ENCODE results near the gene PAFAH1B2.

Gene PAFAH1B2

GRCh38 chr11:117170210-117170609, 26.1 kb downstream of the PAFAH1B2 start:
- no peak for DNase-seq (ENCODE audit: low read depth, low spot score)
- no peaks in the 10 kb centered on the region for H3K27me3 ChIP-seq (ENCODE audit: insufficient read depth, insufficient read length)
- no peaks in the 10 kb centered on the region for H3K9me3 ChIP-seq (ENCODE audit: insufficient read depth, low read length)
- TF ChIP-seq ZNF274 (IDR thresholded peaks at IDR 0.05; ENCODE audit: low read depth, low read length) = no peak
- TF ChIP-seq SUZ12 (IDR thresholded peaks at IDR 0.05; ENCODE audit: extremely low read depth, insufficient read depth, insufficient read length) = no peak
- no peak for TF ChIP-seq YY1 (IDR thresholded peaks at IDR 0.05; ENCODE audit: insufficient read depth, insufficient read length)
- H3K4me3 ChIP-seq (ENCODE audit: insufficient read length, low read depth) = no peak overlapping the region
- no peak overlapping the region for H3K9ac ChIP-seq (ENCODE audit: insufficient read length, low read depth)
- peaks cover 3% of the 10 kb centered on the region for H3K4me1 ChIP-seq (ENCODE audit: insufficient read depth, insufficient read length)
- peaks cover 33% of the 10 kb centered on the region for H3K36me3 ChIP-seq (ENCODE audit: insufficient read depth, insufficient read length, low read length)

DNA sequence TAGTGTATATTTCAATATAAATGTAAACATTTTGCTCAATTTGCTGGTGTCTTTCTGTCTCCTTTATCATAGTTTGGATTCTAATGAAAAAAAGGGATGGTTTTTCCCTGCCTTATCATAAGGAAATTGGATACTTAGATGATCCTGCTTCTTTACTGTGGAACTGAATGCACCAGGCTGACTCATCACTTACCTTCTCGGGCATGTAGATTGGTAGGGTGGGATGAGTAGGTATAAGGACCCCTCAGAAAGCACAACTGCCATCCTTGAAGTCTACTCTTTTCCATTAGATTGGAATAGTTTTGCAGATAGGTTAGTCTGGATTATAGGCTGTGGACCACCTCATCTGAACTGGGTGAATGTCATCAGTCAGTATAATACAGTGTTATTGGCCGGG, 26.9 kb downstream of the PAFAH1B2 start:
- TF ChIP-seq YY1 (IDR thresholded peaks at IDR 0.05; ENCODE audit: insufficient read depth, insufficient read length) (no peak), SUZ12 (IDR thresholded peaks at IDR 0.05; ENCODE audit: extremely low read depth, insufficient read depth, insufficient read length) (no peak), ZNF274 (IDR thresholded peaks at IDR 0.05; ENCODE audit: low read depth, low read length) (no peak)
- Histone ChIP-seq H3K4me3 (ENCODE audit: insufficient read length, low read depth) (no peak overlapping the region), H3K9me3 (ENCODE audit: insufficient read depth, low read length) (no peaks in the 10 kb centered on the region), H3K9ac (ENCODE audit: insufficient read length, low read depth) (no peak overlapping the region), H3K4me1 (ENCODE audit: insufficient read depth, insufficient read length) (peaks cover 3% of the 10 kb centered on the region), H3K27me3 (ENCODE audit: insufficient read depth, insufficient read length) (no peaks in the 10 kb centered on the region), H3K36me3 (ENCODE audit: insufficient read depth, insufficient read length, low read length) (peaks cover 27% of the 10 kb centered on the region)
- no peak for DNase-seq (ENCODE audit: low read depth, low spot score)

DNA sequence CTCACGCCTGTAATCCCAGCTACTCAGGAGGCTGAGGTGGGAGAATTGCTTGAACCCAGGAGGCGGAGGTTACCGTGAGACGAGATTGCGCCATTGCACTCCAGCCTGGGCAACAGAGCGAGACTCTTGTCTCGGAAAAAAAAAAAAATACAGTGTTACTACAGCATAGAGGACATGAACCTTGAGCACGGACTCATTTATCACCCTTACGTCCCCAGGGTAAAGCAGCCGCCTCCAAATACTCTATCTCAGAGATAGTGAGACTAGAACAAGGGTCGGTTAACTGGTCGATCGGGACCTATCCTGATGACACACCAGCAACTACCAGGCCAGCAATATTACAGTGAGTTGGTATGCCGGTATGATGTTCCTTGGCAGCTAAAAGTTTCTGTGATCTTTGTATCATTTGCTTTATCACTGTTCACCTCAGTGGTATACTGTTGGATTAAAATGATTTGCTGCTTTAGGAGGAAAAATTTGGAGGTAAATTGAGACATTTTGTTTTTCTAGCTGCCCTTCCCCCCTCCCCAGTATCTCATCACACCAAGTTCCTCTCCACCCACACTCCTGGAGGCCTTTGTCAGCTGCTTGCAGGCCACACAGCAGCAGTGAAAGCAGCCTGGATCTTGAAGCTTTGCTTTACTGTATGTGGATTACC, 27.4 kb downstream of the PAFAH1B2 start:
- TF ChIP-seq YY1 (IDR thresholded peaks at IDR 0.05; ENCODE audit: insufficient read depth, insufficient read length) (no peak), SUZ12 (IDR thresholded peaks at IDR 0.05; ENCODE audit: extremely low read depth, insufficient read depth, insufficient read length) (no peak), ZNF274 (IDR thresholded peaks at IDR 0.05; ENCODE audit: low read depth, low read length) (no peak)
- Histone ChIP-seq H3K4me3 (ENCODE audit: insufficient read length, low read depth) (no peak overlapping the region), H3K9me3 (ENCODE audit: insufficient read depth, low read length) (no peaks in the 10 kb centered on the region), H3K27me3 (ENCODE audit: insufficient read depth, insufficient read length) (no peaks in the 10 kb centered on the region), H3K9ac (ENCODE audit: insufficient read length, low read depth) (no peak overlapping the region), H3K36me3 (ENCODE audit: insufficient read depth, insufficient read length, low read length) (peaks cover 24% of the 10 kb centered on the region), H3K4me1 (ENCODE audit: insufficient read depth, insufficient read length) (peaks cover 3% of the 10 kb centered on the region)
- DNase-seq (ENCODE audit: low read depth, low spot score) = no peak

GRCh38 chr11:117172724-117173421, 28.8 kb downstream of the PAFAH1B2 start:
- no peak for DNase-seq (ENCODE audit: low read depth, low spot score)
- Histone ChIP-seq H3K36me3 (ENCODE audit: insufficient read depth, insufficient read length, low read length) (peaks cover 15% of the 10 kb centered on the region), H3K9me3 (ENCODE audit: insufficient read depth, low read length) (no peaks in the 10 kb centered on the region), H3K27me3 (ENCODE audit: insufficient read depth, insufficient read length) (no peaks in the 10 kb centered on the region), H3K4me3 (ENCODE audit: insufficient read length, low read depth) (no peak overlapping the region), H3K4me1 (ENCODE audit: insufficient read depth, insufficient read length) (peaks cover 3% of the 10 kb centered on the region), H3K9ac (ENCODE audit: insufficient read length, low read depth) (no peak overlapping the region)
- no peak for TF ChIP-seq YY1 (IDR thresholded peaks at IDR 0.05; ENCODE audit: insufficient read depth, insufficient read length)
- no peak for TF ChIP-seq SUZ12 (IDR thresholded peaks at IDR 0.05; ENCODE audit: extremely low read depth, insufficient read depth, insufficient read length)
- TF ChIP-seq ZNF274 (IDR thresholded peaks at IDR 0.05; ENCODE audit: low read depth, low read length) = no peak

- no peaks in the 10 kb centered on the region for H3K27me3 ChIP-seq (ENCODE audit: insufficient read depth, insufficient read length)
- H3K4me1 ChIP-seq (ENCODE audit: insufficient read depth, insufficient read length) = peaks cover 3% of the 10 kb centered on the region
- H3K4me3 ChIP-seq (ENCODE audit: insufficient read length, low read depth) = no peak overlapping the region
- no peaks in the 10 kb centered on the region for H3K9me3 ChIP-seq (ENCODE audit: insufficient read depth, low read length)
- peaks cover 11% of the 10 kb centered on the region for H3K36me3 ChIP-seq (ENCODE audit: insufficient read depth, insufficient read length, low read length)
- no peak for DNase-seq (ENCODE audit: low read depth, low spot score)
- no peak overlapping the region for H3K9ac ChIP-seq (ENCODE audit: insufficient read length, low read depth)
- TF ChIP-seq YY1 (IDR thresholded peaks at IDR 0.05; ENCODE audit: insufficient read depth, insufficient read length) = no peak
- TF ChIP-seq ZNF274 (IDR thresholded peaks at IDR 0.05; ENCODE audit: low read depth, low read length) = no peak
- TF ChIP-seq SUZ12 (IDR thresholded peaks at IDR 0.05; ENCODE audit: extremely low read depth, insufficient read depth, insufficient read length) = no peak
Observed at GRCh38 chr11:117175104-117175503, 31.0 kb downstream of the PAFAH1B2 start.

DNA sequence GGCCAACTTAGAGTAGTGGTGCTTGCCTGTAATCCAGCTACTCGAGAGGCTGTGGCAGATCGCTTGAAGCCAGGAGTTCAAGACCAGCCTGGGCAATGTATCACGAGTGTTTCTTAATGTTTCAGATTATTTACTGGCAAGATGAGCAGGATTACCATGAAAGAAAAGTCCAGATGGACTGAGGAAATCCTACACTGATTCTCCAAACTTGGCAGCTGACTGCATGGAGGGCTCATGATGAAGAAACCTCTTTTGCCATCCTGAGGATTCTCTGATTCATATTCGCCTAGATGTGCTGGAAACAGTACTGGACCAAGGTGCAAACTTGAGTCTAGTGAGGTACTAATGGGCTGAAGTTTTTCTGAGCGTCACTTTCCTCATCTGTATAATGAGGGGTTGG, 31.7 kb downstream of the PAFAH1B2 start:
- TF ChIP-seq YY1 (IDR thresholded peaks at IDR 0.05; ENCODE audit: insufficient read depth, insufficient read length) (no peak), ZNF274 (IDR thresholded peaks at IDR 0.05; ENCODE audit: low read depth, low read length) (no peak), SUZ12 (IDR thresholded peaks at IDR 0.05; ENCODE audit: extremely low read depth, insufficient read depth, insufficient read length) (no peak)
- no peak for DNase-seq (ENCODE audit: low read depth, low spot score)

GRCh38 chr11:117176186-117176585, 32.1 kb downstream of the PAFAH1B2 start:
- TF ChIP-seq YY1 (IDR thresholded peaks at IDR 0.05; ENCODE audit: insufficient read depth, insufficient read length) = no peak
- no peak for TF ChIP-seq SUZ12 (IDR thresholded peaks at IDR 0.05; ENCODE audit: extremely low read depth, insufficient read depth, insufficient read length)
- no peak for TF ChIP-seq ZNF274 (IDR thresholded peaks at IDR 0.05; ENCODE audit: low read depth, low read length)
- H3K9ac ChIP-seq (ENCODE audit: insufficient read length, low read depth) = no peak overlapping the region
- DNase-seq (ENCODE audit: low read depth, low spot score) = no peak
- H3K36me3 ChIP-seq (ENCODE audit: insufficient read depth, insufficient read length, low read length) = peaks cover 10% of the 10 kb centered on the region
- H3K4me1 ChIP-seq (ENCODE audit: insufficient read depth, insufficient read length) = peaks cover 7% of the 10 kb centered on the region
- H3K4me3 ChIP-seq (ENCODE audit: insufficient read length, low read depth) = no peak overlapping the region
- H3K9me3 ChIP-seq (ENCODE audit: insufficient read depth, low read length) = no peaks in the 10 kb centered on the region
- H3K27me3 ChIP-seq (ENCODE audit: insufficient read depth, insufficient read length) = no peaks in the 10 kb centered on the region

More for the DNA sequence above, 31.7 kb downstream of the PAFAH1B2 start:
- Histone ChIP-seq H3K9ac (ENCODE audit: insufficient read length, low read depth) (no peak overlapping the region), H3K4me3 (ENCODE audit: insufficient read length, low read depth) (no peak overlapping the region), H3K9me3 (ENCODE audit: insufficient read depth, low read length) (no peaks in the 10 kb centered on the region), H3K36me3 (ENCODE audit: insufficient read depth, insufficient read length, low read length) (peaks cover 9% of the 10 kb centered on the region), H3K27me3 (ENCODE audit: insufficient read depth, insufficient read length) (no peaks in the 10 kb centered on the region), H3K4me1 (ENCODE audit: insufficient read depth, insufficient read length) (peaks cover 4% of the 10 kb centered on the region)
